Stimulated activated CD8-positive, alpha-beta memory T cell treated with anti-CD3 and anti-CD28 coated beads, Interleukin-15, amount 100 ng/mL, for 24 hours (primary cell): Measurements from ENCODE around the gene RPS6KA4.

Experiments used
- DNase-seq: peaks from one replicate; pipeline ENCODE4 v3.0.0-alpha.2; 2020; ENCODE audit warnings: low read depth

Gene RPS6KA4

DNA sequence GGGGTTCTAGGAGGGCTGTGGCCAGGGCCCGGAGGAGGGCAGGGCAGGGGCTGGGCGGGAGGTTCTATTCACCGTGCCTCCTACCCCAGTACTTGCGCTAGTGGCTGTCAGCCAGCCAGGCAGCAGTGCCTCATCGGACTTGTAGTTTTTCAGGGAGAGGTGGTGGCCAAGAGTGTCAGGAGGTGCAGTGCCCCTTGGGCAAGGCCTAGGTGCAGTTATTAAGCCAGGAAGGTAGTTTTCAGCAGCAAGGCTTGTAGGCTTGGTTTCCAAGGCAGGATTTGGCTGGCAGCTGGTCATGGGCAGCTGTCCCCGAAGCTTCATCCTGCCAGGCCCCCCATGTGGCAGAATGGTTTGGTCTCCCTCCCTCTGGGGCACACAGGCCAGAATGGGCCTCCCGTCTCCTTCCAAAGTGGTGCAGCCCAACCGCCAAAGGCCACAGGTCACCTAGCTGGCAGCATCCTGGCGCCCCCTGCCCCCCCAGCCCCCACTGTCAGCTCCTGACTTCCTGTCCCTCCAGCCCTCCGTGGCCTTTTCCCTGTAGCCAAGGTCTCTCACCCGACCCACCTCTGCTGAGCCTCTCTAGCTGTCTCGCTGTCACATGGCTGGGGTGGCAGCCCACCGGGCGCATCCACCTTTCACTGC is 10.5 kb upstream of the RPS6KA4 start:
- DNase-seq = no peak

DNA sequence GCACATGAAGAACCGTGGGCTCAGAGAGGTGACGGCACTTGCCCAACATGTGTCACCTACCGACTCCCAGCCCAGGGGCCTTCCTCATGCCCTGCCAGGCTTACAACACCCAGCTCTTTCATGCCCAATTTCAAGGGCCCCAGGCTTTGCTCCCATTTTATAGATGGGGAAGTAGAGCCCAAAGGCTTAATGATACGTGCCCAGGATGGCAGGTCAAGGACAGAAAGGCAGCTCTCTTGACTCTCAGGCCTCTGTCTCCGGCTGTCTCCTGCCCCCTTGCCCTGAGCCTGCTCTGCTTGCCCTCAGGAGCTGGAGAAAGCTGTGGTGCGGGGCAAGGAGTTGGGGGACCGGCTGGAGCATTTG is 10.0 kb upstream of the RPS6KA4 start:
- DNase-seq = no peak

DNA sequence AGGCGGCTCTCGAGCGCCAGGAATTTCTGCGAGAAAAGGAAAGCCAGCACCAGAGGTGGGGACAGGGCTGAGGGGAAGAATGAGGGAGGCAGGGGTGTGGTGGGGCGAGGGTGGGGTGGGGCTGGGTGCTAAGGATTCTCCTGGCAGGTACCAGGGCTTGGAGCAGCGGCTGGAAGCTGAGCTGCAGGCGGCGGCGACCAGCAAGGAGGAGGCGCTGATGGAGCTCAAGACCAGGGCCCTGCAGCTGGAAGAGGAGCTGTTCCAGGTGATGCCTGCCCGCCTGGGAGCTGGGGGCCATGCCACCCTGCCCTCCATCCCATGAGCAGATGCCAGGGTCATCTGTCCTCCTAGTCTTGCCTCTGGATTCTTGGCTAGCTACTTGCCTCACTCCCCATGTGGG is 9.6 kb upstream of the RPS6KA4 start:
- no peak for DNase-seq

DNA sequence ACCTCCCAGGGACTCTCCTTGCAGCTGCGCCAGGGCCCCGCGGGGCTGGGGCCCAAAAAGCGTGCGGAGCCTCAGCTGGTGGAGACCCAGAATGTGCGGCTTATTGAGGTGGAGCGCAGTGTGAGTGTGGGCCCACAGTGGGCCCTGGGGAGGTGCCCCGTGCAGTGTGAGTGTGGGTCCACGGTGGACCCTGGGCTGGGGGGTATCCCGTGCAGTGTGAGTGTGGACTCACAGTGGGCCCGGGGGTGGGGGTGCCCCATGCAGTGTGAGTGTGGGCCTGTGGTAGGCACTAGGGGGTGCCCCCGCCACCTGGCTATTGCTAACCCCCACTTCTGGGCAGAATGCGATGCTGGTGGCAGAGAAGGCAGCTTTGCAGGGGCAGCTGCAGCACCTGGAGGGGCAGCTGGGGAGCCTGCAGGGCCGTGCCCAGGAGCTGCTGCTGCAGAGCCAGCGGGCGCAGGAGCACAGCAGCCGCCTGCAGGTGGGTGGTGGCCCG is 7.8 kb upstream of the RPS6KA4 start:
- no peak for DNase-seq

DNA sequence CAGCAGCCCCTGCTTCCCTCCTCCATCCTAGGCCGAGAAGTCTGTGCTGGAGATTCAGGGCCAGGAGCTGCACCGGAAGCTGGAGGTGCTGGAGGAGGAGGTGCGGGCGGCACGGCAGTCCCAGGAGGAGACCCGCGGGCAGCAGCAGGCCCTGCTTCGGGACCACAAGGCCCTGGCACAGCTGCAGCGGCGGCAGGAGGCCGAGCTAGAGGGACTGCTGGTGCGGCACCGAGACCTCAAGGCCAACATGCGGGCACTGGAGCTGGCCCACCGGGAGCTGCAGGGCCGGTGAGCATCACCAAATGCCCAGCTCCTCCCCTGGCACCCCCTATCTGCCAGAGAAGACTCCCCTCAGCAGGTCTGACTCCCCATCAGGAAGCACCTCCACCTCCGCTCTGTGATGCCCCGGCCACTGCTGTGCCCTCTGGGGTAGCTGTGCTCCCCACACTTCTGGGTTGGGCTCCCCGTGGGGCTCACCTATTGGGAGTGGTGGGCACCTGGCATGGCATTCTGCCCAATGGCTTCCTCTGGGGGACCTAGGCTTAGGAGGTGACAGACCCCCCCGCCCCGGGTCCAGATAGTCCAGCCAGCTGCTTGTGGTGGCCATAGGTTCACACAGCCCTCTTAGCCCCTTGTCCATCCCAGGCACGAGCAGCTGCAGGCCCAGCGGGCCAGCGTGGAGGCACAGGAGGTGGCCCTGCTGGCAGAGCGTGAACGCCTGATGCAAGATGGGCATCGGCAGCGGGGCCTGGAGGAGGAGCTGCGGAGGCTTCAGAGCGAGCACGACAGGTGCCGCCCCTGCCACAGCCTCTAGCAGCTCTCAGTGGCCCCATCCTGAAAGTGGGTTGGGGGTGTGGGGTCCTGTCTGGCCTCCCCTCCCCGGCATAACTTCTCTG is 6.6 kb upstream of the RPS6KA4 start:
- DNase-seq = no peak

DNA sequence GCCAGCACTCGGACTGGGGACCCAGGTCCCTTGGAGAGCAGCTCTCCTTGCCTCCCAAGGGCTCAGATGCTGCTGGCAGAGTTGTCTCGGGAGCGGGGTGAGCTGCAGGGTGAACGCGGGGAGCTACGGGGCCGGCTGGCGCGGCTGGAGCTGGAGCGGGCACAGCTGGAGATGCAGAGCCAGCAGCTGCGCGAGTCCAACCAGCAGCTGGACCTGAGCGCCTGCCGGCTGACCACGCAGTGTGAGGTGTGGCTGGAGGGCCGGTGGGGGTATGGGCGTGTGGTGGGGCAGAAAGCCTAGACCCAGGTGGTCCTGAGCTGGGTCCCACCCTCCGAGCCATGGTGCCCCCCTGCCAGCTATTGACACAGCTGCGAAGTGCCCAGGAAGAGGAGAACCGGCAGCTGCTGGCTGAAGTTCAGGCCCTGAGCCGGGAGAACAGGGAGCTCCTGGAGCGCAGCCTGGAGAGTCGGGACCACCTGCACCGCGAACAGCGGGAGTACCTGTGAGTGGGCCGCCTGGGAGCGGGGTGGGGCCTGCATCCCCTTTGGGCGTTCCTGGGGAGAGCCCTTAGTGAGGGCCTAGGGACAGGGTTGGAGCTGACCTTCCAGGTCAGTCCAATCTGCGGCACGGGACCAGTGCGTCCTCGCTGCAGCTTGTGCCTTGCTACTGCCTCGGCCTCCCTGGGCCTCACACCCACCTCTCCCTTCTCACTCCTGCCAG is 5.8 kb upstream of the RPS6KA4 start:
- DNase-seq = no peak

DNA sequence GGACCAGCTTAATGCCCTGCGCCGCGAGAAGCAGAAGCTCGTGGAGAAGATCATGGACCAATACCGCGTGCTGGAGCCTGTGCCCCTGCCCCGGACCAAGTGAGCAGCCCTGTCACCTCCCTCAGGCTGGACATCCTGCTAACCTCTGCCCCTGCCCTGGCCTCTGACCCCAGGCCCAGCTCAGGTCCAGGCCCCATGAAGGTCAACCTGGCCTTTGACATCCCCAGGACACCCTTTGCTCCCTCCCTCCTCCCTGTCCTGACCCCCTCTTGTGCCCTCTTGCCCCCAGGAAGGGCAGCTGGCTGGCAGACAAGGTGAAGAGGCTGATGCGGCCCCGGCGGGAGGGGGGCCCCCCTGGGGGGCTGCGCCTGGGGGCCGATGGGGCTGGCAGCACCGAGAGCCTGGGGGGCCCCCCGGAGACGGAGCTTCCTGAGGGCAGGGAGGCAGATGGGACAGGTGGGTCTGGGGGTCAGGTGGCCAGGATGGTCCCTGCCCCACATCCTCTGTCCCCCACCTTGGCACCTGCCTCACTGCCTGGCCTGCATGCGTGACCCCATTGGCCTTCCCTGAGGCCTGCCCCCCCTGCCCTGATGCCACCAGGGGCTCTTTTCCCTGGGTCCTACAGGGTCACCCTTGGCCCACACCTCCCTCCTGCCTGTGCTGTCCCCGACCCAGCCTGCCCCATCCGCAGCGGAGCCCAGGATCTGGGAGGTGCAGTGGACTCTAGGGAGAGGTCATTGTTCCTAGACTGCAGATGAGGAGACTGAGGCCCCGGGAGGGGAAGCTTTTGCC is 5.1 kb upstream of the RPS6KA4 start:
- no peak for DNase-seq

DNA sequence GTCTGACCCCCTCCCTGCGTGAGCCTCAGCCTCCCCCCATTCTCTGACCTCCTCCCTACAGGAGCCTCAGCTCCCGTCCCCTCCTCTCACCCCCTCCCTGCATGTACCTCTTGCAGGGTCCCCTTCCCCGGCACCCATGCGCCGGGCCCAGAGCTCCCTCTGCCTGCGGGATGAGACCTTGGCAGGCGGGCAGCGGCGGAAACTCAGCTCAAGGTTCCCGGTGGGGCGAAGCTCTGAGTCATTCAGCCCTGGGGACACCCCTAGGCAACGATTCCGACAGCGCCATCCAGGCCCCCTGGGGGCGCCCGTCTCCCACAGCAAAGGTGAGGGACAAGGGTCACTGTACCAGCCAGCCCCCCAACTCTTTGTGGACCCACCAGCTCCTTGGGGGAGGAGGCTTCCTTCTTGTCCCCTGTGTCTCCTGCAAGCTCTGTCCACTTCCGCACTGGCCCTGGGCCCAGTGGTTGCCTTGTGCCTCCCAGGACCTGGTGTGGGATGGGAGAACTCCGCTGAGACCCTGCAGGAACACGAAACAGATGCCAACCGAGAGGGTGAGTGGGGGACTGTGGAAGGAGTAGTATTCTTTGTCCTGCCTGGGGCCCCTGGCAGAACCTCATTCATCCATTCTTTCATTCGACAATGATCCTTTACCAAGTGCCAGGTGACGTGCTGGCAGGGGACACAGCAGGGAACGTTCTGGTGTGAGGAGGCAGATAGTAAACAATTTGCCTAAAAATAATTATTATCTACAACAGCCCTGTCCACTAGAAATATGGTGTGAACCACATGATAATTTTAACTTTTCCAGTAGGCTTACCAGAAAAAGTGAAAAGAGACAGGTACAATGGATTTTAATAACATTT is 3.7 kb upstream of the RPS6KA4 start:
- DNase-seq = no peak

DNA sequence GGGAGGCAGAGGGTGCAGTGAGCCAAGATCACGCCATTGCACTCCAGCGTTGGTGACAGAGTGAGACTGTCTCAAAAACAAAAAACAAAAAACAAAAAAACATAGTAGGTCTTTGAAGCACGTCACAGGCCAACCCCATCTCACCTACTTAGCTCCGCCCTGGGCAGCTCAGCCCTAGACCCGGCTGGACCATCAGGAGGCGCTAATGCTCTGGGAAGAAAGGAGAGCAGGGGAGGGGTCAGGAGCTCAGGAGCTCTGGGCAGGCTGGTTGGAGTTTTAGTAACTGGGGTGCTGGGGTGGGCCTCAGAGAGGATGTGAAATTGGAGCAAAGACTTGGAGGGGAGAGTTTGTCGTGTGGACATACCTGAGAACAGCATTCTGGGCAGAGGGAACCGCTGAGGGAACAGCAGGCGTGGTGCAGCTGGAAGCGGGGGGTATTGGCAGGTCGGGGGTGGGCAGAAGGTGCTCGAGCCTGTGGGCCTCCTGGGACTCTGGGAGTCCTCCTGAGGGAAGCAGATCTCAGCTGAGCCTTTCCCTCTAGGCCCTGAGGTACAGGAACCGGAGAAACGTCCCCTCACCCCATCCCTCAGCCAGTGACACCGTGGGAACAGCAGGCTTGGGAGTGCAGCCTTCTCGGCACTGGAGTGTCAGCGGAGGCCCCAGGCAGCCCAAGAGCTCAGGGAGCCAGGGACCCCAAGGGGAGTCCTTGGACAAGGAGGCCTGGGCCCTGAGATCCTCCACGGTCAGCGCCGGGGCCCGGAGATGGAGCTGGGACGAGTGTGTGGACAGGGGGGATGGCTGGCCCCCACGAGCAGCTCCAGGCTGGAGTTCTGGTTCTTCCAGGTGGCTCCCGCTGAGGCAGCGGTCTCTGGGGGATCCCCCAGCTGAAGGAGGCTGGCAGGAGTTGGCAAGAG is 2.2 kb upstream of the RPS6KA4 start:
- DNase-seq = no peak

GRCh38 chr11:64357446-64357845 is 1.5 kb upstream of the RPS6KA4 start:
- no peak for DNase-seq

- DNase-seq = no peak
Measured at GRCh38 chr11:64357904-64358535, 942 bp upstream of the RPS6KA4 start.

- no peak for DNase-seq
Measured at GRCh38 chr11:64358536-64358906, 441 bp upstream of the RPS6KA4 start.

DNA sequence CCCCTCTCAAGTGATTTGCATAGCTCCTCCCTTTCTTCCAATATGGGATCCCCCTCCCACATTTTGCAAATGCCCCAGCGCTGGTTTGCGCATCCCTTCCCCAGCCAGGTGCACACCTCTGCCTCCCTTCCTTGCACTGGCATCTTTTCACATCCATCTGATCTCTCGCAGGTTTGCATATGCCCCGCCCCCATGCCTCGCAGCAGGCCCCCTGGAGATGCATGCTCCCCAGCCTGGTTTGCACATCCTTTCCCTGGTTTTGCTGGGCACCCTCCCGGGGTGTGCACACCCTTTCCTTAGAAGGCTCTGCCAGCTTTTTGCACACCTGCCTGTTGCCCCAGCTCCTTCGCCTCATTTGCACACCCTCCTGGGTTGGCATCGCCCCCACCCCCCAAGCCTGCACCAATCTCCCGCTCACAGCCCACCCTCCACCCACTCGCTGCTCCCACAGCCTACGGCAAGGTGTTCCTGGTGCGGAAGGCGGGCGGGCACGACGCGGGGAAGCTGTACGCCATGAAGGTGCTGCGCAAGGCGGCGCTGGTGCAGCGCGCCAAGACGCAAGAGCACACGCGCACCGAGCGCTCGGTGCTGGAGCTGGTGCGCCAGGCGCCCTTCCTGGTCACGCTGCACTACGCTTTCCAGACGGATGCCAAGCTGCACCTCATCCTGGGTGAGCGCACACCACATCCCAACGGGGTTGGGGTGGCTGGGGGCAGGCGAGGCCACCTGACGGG is 917 bp downstream of the RPS6KA4 start:
- no peak for DNase-seq

GRCh38 chr11:64360448-64360921 is 1.5 kb downstream of the RPS6KA4 start:
- no peak for DNase-seq

DNA sequence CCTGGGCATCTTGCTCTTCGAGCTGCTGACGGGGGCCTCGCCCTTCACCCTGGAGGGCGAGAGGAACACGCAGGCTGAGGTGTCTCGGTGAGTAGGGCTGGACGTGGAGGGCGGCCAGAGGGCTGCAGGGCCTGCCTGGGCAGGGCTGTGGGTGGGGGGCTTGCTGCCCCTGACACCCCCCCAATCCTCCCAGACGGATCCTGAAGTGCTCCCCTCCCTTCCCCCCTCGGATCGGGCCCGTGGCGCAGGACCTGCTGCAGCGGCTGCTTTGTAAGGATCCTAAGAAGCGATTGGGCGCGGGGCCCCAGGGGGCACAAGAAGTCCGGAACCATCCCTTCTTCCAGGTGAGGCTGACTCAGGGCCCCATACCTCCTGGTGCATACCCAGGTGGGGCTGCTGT is 2.7 kb downstream of the RPS6KA4 start:
- DNase-seq = no peak

DNA sequence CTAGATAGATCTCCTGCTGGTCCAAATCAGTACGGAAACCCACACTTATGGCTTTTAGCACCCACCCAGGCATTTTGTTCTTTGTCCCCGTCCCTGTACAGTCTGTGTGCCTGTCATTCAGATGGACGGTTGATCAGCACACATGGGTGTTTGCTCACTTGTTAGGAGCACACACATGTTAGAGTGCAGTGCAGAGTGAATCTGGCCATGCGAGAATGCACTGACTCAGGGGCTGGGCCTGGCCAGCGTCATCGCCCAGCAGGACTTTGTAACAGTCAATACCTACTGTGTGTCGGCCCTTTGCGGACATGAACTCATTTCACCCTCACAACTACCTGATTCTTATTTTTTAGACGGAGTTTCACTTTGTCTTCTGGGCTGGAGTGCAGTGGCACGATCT is 3.4 kb downstream of the RPS6KA4 start:
- no peak for DNase-seq

DNA sequence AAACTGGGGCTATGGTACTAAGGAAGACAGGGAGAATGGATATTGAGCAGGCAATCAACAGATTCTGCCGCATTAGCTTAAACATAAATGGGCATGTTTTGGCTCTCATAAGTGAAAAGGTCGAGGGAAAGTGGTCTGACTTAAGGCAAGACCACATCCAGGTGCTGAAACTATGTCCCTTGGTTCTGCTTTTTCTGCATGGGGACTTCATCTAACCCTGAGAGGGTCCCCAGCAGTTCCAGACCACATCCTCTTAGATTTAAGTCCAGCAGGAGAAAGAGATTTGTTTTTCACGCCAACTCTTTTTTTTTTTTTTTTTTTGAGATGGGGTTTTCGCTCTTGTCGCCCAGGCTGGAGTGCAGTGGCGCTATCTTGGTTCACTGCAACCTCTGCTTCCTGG is 5.5 kb downstream of the RPS6KA4 start:
- no peak for DNase-seq

- DNase-seq = no peak
Measured at GRCh38 chr11:64364911-64365310, 5.9 kb downstream of the RPS6KA4 start.

DNA sequence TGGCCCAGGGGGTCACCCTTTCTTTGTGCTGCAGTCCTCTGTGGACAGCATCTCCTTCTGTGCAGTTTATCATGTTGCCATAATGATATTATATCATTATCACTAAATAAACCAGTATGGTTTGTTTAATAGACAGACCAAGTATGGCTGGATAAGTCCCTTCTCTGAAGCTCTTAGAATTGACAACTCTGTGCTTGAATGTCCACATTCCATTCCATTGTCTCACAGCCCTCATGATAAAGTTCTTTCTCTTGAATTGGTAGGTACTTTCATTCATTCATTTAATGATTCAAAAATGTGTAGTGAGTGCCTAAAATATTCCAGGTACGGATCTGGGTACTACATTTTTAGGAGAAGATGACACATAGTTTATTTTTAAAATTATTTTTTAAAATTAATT is 7.8 kb downstream of the RPS6KA4 start:
- no peak for DNase-seq
